DMS 273 (cell line): Measurements from ENCODE around the gene SLC32A1.

Source experiments
- DNase-seq: peaks from one replicate; lab custom pipeline; 2025; ENCODE audit not compliant: unreplicated experiment; lab: John Stamatoyannopoulos, UW

The SLC32A1 gene

GRCh38 chr20:38751360-38751976 is 27.2 kb downstream of the SLC32A1 start:
- peak; percentile 63 for DNase-seq

GRCh38 chr20:38752029-38752428 is 27.7 kb downstream of the SLC32A1 start:
- no peak for DNase-seq

DNA sequence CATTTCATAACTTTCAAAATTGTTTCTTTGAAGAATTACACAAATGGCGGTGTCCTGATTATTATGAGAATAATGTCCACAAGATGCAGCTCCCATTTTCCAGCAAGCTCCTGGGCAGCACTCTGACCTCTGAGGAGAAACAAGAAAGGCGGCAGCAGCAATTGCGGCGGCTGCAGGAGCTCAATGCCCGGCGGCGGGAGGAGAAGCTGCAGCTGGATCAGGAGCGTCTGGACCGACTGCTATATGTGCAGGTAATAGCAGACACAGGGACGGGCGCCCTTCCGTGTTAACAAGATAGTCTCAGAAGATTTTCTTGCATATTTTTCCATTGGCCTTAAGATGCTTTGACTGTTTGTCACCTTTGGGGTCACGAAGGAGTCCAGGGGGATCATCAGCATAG is 30.6 kb downstream of the SLC32A1 start:
- no peak for DNase-seq

- peak; percentile 96 for DNase-seq
Observed at GRCh38 chr20:38755324-38755910, 31.1 kb downstream of the SLC32A1 start.

- DNase-seq: no peak
Observed at GRCh38 chr20:38757145-38757775, 33.0 kb downstream of the SLC32A1 start.

- DNase-seq: no peak
Observed at GRCh38 chr20:38759106-38759505, 34.8 kb downstream of the SLC32A1 start.

GRCh38 chr20:38760978-38761377 is 36.7 kb downstream of the SLC32A1 start:
- no peak for DNase-seq

- no peak for DNase-seq
Observed at GRCh38 chr20:38762174-38762573, 37.9 kb downstream of the SLC32A1 start.

DNA sequence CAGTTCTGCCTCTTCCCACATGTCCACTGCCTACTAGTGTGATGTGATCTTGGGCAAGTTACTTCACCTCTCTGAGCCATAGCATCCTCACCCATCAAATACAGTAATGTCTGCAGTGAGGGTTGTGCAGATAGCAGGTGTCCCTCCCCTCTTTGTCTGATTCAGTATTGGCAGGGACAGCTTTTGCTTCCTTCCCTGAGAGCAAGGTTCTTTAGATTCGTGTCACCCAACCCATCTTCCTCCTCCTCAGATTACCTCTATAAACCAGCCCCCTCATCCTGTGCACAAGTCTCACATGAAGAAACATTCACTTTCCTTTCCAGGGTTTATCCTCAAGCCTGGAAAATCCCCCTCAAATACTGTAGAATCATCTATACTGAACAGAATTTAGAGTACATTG is 39.3 kb downstream of the SLC32A1 start:
- DNase-seq: no peak

DNA sequence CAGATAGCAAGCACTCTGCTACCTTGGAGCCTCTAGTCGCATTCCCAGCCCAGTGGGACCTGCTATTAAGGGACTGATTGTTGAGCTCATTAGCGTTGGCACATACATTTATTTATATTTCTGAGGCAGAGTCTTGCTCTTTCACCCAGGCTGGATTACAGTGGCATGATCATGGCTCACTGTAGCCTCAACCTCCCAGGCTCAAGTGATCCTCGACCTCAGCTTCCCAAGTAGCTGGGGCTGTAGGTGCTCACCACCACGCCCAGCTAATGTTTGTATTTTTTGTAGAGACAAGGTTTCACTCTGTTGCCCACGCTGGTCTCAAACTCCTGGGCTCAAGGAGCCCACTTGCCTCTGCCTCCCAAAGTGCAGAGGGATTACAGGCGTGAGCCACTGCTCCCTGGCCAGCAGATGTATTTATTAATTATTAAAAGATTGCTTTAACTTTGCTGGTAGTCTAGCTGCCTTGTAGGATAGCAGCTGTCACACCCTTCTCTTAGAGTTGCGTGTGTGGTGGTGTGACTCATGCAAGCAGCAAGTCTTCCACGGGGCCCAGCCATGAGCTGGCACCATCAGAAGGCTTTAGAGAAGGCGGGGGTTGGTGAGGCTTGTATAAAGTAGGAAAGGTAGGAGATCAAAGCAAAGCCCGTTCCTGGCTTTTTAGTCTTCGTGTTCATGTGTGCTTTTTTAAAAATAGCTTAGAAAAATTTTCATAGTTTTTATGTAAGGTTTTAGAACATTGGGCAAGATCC is 40.5 kb downstream of the SLC32A1 start:
- DNase-seq: peak; percentile 14

DNA sequence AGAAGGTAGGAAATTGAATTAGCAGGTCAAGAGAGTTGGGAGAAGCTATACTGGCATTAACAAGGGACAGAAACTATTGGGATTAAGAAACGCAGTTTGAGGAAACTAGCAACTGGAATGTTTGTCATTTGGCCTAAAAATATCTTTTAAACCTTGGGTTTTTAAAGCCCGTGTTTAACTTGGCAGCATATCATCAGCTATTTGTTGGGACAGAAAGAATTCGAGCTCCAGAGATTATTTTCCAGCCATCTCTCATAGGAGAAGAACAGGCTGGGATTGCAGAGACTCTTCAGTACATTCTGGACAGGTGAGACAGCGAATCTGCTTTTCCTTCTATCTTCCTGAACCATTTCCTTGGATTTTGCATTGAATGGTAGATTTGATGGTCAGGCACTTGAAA is 41.8 kb downstream of the SLC32A1 start:
- DNase-seq: no peak

DNA sequence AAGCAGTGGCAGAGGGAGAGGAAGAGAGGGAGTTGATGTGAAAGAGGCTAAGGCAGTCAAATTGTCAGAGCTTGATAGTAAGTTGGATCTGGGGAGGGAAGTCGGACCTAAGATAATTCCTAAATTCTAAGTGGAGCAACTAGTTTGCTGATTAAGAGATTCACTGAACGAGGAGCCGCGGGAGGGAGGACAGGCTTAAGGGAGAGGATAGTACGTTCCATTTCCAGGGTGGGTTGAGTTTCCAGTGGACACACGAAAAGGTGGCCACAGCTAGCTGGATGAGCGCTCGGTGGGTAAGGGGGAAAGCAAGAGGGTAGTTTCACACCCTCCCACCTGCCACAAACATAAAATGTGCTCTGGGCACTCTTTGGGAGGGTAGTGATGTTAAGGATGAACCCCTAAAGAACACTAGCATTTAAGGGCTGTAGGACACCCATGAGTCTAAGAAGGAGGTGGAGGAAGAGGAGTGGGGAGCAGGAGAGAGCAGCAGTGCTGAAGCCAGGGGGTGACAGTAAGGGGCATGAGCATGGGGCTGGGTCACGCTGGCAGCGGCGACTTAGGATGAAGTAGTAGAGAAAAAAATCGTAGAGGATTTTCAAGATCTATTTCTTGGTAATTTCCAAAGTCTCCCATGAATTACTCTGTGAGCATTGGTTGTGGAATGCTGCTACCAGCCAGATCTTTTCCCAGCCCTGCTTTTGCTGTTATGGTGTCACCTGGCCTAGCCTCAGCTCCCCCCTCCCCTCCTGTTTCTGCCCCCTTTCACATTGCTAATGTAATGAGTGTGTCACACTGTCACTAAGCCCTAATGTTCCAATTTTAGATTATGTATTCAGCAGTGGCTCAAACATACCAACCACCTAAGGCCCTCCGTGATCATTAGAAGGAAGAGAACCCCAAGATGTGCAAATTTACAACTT is 45.4 kb downstream of the SLC32A1 start:
- no peak for DNase-seq

- DNase-seq: no peak
Observed at GRCh38 chr20:38770546-38770945, 46.3 kb downstream of the SLC32A1 start.

DNA sequence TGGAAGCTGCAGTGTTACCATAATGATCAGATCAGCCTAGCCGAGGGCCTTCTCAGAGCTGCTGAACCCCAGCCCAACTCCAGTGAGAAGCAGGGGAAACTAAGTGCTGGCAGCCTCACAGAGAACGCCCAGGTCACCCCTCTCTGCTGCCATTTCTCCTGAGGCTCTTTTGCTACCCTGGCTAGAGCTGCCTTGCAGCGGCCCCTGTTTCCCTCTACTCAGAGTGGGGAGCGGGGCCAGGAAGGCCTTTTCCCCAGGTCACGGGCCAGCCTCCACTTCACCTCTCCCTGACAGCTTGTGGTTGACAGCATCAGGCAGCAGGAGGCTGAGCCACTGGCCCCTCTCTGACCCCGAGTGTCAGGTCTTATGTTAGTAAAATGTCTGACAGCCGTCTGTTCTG is 46.7 kb downstream of the SLC32A1 start:
- no peak for DNase-seq

DNA sequence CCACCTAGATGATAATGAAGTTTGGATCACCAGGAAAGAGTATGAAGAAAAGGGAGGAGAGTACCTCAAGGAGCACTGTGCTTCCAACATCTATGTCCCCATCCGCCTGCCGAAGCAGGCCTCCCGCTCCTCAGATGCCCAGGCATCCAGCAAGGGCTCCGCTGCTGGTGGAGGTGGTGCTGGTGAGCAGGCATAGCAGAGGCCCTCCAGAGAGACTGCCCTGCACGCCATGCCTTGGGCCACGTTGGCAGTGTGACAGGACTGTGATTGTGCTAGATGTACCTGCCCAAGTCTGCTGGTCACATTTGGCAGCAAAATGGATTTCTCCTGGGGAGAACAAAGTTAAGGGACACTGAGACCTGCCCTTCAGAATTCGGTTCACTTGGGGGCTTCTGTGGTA is 47.3 kb downstream of the SLC32A1 start:
- DNase-seq: no peak

DNA sequence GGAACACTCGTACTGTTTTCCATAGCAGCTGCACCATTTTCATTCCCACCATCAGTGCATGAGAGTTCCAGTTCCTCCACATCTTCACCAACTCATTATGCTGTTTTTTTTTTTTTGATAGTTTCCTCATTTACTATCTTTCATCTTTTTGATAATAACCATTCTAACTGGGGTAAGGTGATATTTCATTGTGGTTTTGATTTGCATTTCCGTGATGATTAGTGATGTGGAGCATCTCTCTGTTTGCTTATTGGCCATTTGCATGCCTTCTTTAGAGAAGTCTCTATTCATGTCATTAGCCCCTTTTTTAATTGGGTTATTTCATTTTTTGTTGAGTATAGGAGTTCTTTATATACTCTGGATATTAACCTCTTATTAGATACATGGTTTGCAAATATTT is 49.9 kb downstream of the SLC32A1 start:
- DNase-seq: no peak

DNA sequence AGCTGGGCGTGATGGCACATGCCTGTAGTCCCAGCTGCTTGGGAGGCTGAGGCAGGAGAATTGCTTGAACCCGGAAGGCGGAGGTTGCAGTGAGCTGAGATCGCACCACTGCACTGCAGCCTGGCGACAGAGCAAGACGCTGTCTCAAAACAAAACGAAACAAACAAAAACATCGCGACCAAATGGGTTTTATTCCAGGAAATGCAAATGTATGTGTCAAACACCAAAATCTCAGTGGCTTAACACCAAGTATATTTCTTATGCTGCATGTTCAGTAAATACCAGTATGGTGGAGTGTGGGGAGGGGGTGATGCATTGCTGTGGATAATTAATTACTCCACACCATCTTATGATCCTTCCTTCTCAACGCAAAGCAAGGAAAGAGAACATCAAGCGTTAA is 52.1 kb downstream of the SLC32A1 start:
- DNase-seq: no peak
